BJ (cell line): ENCODE measurements around the gene TPH2. TPM values are rescaled to one million over a fixed set of nuclear protein-coding genes. Genes with fewer than 3 reads are reported as not detected.
A peak's percentile ranks its signal among the peaks of the same experiment; 100 is the strongest.

Experiments used
- CTCF ChIA-PET: fragments of 350-600 bp; formaldehyde crosslinking; extraction: SDS; loops from one replicate; lab custom pipeline; 2021; ENCODE audit warnings: antibody characterized with exemption, inconsistent platforms; lab: Yijun Ruan, JAX
- POLR2A ChIA-PET: fragments of 300-600 bp; sonication (Branson Sonifier 250); formaldehyde crosslinking; extraction: SDS; loops from one replicate; lab custom pipeline; 2021; ENCODE audit warnings: antibody characterized with exemption; lab: Charles Lee
- DNase-seq: peaks from one replicate; pipeline ENCODE4 v3.0.0-alpha.2; 2011; ENCODE audit warnings: low read depth
- H3K27me3 ChIP-seq: 2 replicates; pipeline ENCODE4 v1.6.0; 2011; ENCODE audit warnings: low read length; ENCODE audit not compliant: control insufficient read depth, insufficient read depth
- H3K36me3 ChIP-seq: 2 replicates; pipeline ENCODE4 v1.5.1; 2011; ENCODE audit warnings: low read length; ENCODE audit not compliant: control insufficient read depth, insufficient read depth
- H3K4me3 ChIP-seq: 2 replicates; pipeline ENCODE4 v1.5.1; 2011; ENCODE audit warnings: low read depth, mild to moderate bottlenecking, control low read depth, low read length
- polyA plus RNA-seq: library from polyadenylated mRNA; depleted of rRNA; stranded (reverse); fragments of >200 nt; gene quantifications from 2 replicates; pipeline ENCODE4 v1.2.3, GENCODE V29; 2011
- TF ChIP-seq, protein P1 (sequence below): IDR thresholded peaks from 2 replicates; pipeline ENCODE4 v1.5.1; 2011; ENCODE audit warnings: low read depth, mild to moderate bottlenecking, control low read depth, inconsistent platforms, low read length, moderate library complexity; ENCODE audit not compliant: insufficient read depth

TPH2 gene
- polyA plus RNA-seq, 1 experiment, result not detected

- Histone ChIP-seq H3K4me3 (no peak overlapping the region), H3K27me3 (no peaks in the 10 kb centered on the region; the same call in none of the 2 replicates), H3K36me3 (no peaks in the 10 kb centered on the region)
- ChIA-PET CTCF (interaction anchor here (1.2 kb wide), 2 partner anchors 9 to 254 kb away, joined by 3 read pairs; no protein-coding TSS in a partner anchor), POLR2A (no interaction called here)
- peak; percentile 70 for DNase-seq
- TF ChIP-seq, protein P1, sequence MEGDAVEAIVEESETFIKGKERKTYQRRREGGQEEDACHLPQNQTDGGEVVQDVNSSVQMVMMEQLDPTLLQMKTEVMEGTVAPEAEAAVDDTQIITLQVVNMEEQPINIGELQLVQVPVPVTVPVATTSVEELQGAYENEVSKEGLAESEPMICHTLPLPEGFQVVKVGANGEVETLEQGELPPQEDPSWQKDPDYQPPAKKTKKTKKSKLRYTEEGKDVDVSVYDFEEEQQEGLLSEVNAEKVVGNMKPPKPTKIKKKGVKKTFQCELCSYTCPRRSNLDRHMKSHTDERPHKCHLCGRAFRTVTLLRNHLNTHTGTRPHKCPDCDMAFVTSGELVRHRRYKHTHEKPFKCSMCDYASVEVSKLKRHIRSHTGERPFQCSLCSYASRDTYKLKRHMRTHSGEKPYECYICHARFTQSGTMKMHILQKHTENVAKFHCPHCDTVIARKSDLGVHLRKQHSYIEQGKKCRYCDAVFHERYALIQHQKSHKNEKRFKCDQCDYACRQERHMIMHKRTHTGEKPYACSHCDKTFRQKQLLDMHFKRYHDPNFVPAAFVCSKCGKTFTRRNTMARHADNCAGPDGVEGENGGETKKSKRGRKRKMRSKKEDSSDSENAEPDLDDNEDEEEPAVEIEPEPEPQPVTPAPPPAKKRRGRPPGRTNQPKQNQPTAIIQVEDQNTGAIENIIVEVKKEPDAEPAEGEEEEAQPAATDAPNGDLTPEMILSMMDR, result no peak
Measured at GRCh38 chr12:72010356-72010755, 71.7 kb downstream of the TPH2 start.

GRCh38 chr12:72011374-72011773, 72.7 kb downstream of the TPH2 start:
- no peaks in the 10 kb centered on the region; the same call in none of the 2 replicates for H3K27me3 ChIP-seq
- ChIA-PET CTCF (interaction anchor here (0.6 to 1.2 kb wide), 5 partner anchors 8 to 262 kb away, joined by 3 read pairs; no protein-coding TSS in a partner anchor), POLR2A (interaction anchor here (0.5 kb wide), 1 partner anchor 163 kb away, joined by 4 read pairs; no protein-coding TSS in a partner anchor)
- no peaks in the 10 kb centered on the region for H3K36me3 ChIP-seq
- TF ChIP-seq, protein P1, result no peak
- DNase-seq, result no peak
- no peak overlapping the region for H3K4me3 ChIP-seq

DNA sequence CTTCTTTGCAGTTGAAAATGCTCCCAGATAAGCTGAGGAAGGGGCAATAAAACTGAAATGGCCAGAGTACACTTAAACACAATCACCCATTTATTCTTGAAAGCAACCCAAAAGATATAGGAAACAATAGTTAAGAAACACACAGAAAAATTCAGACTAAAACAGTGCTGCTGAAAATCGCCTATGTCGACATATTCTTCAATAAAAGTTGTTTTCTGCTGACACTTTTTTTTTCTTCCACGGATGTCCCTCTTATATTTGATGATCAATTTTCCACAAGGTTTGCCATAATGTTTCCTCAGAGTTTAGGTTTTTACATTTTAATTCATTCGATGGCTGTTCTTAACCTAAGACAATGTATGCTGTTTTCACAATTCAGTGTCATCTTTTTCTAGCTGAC, 74.2 kb downstream of the TPH2 start:
- Histone ChIP-seq H3K36me3 (no peaks in the 10 kb centered on the region), H3K27me3 (peaks cover 1% of the 10 kb centered on the region; the same call in 1 of the 2 replicates), H3K4me3 (no peak overlapping the region)
- TF ChIP-seq, protein P1, result no peak
- POLR2A ChIA-PET, result no interaction called here
- CTCF ChIA-PET, result interaction anchor here (1.0 kb wide), 1 partner anchor 233 kb away, joined by 3 read pairs; no protein-coding TSS in a partner anchor
- DNase-seq, result no peak

DNA sequence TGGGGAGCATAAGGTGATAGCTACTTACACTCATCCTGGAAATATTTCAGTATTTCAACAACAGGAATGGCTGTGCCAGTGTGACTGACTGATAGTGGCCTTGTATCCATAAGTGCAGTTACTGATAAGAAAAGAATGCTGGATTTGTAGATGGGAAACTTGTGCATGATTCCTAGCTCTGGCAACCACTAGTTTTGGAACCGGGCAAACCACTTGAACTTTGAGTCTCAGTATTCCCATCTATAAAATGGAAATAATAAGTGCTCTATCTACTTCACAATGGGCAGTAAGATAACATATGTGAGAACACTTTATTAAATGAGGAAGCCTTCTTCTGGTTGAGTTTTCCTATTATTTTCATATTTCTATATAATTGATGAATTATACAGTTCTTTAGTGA, 77.2 kb downstream of the TPH2 start:
- CTCF ChIA-PET, result interaction anchor here (1.6 to 3.1 kb wide), 5 partner anchors 9 to 330 kb away, joined by 4 to 15 read pairs (median 7); no protein-coding TSS in a partner anchor
- Histone ChIP-seq H3K36me3 (no peaks in the 10 kb centered on the region), H3K4me3 (no peak overlapping the region), H3K27me3 (peaks cover 3% of the 10 kb centered on the region; the same call in 1 of the 2 replicates)
- TF ChIP-seq, protein P1, result no peak
- no peak for DNase-seq
- POLR2A ChIA-PET, result no interaction called here

DNA sequence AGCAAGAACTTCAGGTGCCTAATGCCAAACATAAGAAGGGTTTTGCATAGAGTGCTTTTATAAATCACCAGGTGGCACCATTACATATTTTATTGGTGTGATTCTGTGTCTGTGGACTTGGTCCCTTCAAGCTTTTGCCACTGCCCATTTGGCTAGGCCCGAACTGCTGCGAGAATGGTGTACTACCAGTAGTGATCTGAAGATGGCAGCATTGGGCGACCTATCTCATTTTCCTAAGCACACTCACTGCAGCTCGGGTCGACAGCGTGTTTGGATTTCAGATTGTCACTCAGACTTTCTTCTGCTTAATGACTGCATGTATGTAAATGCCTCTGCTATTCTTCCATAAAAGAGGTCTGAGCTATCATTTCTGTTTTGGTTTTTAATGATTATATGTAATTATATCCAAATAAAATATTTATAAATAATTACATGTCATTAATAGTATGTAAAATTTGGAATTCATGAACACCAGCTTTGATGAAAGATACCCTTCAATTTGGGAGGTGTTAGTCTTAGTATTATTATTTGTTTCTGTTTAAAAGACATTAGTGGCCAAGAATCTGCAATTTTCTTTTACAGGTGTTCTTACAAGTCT, 78.5 kb downstream of the TPH2 start:
- no peak overlapping the region for H3K4me3 ChIP-seq
- ChIA-PET CTCF (interaction anchor here (0.6 to 3.1 kb wide), 20 partner anchors 8 to 692 kb away, joined by 3 to 15 read pairs (median 4); partner anchors contain the start of gene TRHDE), POLR2A (no interaction called here)
- peak; percentile 26 for DNase-seq
- TF ChIP-seq, protein P1, result peak; percentile 77
- peaks cover 3% of the 10 kb centered on the region; the same call in 1 of the 2 replicates for H3K27me3 ChIP-seq
- no peaks in the 10 kb centered on the region for H3K36me3 ChIP-seq
